Smooth muscle cell of the brain vasculature (primary cell): ENCODE data around the gene UTS2R.

Experiments used
- DNase-seq: peaks from one replicate; pipeline ENCODE4 v3.0.0-alpha.2; 2012; ENCODE audit warnings: low read depth, low spot score

UTS2R gene

GRCh38 chr17:82371333-82372248 lies at the start of gene UTS2R:
Gene UTS2R (plus strand): TSS chr17:82371765. CDS start chr17:82374325, 2,560 bp downstream.
- no peak for DNase-seq

DNA sequence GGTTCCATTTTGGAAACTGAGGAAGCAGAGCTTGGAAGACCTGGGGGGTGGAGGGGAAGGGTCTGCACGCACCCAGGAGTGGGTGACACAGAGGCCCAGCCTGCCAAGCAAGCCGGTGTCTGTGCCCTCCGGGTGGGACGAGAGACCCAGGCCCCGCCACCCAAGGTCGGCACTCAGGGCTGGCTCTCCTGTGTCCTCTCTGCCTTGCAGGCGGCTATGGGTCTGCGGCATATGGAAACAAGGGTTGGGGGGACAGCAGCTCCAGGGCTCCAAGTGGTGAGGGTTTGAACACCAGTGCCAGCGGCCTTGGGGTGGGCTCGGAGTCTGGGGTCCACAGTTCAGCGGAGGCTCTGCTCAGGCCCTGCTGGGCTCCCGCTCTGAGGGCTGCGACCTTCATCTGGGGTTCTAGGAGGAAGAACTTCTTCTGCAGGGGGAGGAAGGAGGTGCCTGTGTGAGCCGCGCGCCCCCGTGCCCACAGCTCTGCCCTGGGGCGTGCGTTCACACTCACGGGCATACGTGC lies 49.6 kb upstream of the UTS2R start:
- DNase-seq, result no peak

- no peak for DNase-seq
Measured at GRCh38 chr17:82322526-82323453, 48.8 kb upstream of the UTS2R start.

DNA sequence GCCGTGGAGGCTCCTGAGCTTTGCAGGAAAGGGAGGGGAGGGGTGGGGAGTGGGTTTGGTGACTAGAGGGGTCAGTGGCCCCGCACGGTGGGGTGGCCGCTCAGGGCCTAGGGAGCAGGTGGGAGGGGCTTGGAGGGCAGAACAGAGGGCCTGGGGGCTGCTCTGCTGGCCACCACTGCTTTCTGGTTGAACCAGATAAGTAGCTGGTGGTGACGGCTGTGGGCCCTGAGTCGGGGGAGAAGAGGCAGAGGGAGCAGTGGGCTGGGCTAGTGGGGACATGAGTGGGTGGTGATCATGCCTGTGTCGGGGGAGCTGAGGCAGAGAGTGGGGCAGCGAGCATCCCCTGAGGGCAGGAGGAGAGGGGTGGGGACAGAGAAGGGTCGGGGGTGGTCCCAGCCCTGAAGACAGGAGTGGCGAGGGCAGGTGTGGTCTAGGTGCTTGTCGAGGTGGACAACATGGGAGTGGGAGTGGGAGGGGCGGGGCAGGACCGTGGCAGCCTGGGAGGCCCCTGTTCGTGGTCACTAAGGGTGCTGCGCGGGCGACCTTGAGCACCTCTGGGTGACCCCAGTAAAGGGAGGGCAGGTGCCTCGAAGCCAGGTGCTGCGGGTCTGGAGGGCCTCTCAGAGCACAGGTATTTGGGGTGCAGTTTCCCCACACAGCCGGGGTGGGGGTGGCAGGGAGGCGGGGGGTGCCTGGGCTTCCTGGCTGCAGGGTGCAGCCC lies 47.9 kb upstream of the UTS2R start:
- DNase-seq, result no peak

DNA sequence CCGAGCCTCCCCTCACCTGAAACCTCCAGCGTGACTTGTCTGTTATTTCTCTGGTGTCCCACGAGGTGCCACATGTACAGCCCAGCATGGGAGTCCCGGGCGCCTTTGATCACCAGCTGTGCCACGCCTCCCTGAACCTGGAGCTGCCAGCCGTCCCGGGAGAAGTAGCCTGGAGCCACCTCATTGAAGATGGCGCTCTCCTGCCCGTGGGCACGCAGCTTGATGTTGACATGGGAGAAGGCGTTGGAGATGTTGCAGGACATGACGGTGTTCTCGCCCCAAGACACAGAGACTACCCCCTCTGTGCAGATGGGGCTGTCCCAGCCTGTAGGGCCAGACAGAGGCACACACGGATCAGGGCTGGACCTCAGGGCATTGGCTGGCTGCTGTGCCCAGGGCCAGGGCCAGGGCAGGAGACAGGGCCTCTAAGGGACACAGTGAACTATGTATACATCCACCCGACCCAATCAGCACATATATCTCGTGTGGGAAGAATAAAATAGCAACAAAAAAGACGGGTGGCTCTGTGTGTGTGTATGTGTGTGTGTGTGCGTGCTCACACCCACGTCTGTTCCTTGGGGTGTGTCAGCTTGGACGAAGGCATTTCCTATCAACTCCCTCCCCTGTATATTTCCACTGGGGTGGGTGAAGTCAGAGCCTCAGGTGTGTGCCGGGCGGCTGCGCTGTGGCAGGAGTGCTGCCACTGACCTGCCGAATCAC lies 46.8 kb upstream of the UTS2R start:
- DNase-seq, result no peak

- DNase-seq, result no peak
Measured at GRCh38 chr17:82325286-82326180, 46.0 kb upstream of the UTS2R start.

DNA sequence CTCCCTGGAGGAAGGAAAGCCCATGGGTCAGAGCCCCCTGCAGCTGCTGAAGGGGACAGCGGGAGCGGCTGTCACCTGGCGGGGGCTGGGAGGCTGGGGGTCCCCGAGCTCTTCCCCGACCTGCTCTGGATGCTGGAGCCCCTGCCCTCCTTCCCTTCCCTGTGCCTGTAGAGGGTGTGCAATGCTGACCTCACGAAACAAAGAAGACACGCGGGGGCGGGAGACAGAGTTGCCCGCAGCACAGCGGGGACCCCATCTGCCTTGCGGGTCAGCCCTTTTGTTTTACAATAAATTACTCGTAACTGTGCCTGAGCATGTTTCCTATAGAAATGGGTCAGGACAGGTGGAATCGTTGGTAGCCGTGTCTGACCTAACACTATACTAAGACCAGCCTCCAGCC lies 44.3 kb upstream of the UTS2R start:
- DNase-seq, result no peak

DNA sequence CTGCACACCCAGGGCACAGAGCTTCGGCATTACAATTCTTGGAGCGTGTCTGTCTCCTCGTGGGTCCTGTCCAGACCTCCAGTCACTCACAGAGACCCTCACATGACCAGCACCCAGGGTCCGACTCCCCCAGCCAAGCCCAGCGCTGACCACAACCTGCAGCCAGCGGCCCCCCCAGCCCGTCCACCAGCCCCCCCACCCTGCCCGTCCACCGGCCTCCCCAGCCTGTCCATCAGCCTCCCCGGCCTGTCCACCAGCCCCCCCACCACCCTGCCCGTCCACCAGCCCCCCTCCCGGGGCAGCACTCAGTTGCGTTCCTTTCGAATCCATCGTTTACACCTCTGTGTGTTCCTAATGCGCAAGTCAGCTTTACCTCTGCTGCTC lies 43.8 kb upstream of the UTS2R start:
- DNase-seq, result no peak

GRCh38 chr17:82328141-82328993 lies 43.2 kb upstream of the UTS2R start:
- no peak for DNase-seq

GRCh38 chr17:82328994-82329507 lies 42.5 kb upstream of the UTS2R start:
- DNase-seq, result no peak

- no peak for DNase-seq
Measured at GRCh38 chr17:82329683-82330321, 41.8 kb upstream of the UTS2R start.

DNA sequence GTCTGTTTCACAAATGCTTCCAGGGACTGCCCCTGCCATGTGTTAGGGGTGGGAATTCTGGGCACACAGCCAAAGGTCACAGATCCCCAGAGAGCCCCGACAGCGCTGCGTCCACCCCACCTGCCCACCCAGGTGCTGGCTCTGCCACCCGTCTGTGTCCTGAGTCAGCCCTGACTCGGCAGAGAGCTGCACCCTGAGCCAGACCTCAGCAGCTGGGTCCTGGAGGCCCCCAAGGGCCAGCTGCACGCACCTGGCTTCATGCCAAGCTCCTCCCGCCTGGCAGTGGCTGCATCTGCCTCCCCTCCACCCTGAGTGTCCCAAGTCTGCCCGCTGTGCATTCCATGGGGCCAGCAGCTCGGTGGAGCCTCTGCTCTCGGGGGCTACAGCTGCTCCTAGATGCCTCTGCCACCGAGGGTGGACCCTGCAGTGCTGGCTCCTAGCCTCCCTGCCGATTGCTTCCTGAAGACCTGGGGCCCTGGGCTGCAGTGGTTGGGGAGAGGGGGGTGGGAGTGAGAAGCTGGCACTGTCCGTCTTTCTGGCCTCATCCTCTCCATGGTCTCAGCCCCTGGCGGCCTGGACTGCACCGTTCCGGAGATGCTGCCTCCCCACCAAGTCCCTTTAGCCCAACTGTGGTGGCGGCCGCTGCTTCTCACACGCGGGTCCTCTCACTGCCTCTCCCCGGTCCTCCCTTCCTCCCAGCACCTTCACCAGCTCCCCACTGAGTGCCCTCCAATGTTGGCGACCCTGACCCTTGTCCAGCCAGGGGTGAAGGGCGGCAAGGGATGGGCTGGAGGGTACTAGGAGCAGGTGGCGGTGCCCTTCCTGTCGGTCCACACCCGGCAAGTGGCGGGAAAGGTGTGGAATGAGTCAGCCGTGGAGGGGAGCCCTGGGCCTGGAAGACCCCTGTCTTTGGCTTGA lies 41.0 kb upstream of the UTS2R start:
- no peak for DNase-seq

- DNase-seq, result no peak
Measured at GRCh38 chr17:82331345-82331939, 40.1 kb upstream of the UTS2R start.

DNA sequence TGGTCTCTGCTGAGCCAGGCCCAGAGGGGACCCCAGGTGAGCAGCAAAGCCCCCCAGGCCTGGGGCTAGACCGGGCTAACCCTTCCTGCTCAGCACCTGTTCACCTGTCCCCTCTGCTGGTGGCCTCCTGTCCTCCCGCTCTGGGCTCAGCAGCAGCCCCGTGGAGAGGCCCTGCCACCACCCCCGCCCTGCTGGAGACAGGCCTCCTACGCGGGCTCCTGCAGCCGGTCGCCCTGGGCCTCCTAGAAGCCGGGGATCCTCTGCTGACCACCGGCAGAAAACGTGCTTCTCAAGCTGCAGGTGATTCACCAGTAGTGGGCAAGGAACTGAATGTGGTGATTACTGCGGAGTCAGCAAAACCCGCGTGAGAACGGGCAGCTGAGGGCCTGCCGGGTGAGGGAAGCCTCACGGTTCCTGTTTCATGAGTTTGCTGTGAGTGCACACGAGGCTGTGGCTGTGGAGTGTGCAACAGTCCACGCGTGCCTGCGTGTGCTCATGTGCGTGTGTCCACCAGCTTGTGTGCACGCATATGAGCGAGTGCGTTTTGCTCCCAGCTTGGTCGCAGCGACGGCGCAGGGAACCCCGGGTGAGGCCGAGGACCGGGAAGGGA lies 38.8 kb upstream of the UTS2R start:
- no peak for DNase-seq

DNA sequence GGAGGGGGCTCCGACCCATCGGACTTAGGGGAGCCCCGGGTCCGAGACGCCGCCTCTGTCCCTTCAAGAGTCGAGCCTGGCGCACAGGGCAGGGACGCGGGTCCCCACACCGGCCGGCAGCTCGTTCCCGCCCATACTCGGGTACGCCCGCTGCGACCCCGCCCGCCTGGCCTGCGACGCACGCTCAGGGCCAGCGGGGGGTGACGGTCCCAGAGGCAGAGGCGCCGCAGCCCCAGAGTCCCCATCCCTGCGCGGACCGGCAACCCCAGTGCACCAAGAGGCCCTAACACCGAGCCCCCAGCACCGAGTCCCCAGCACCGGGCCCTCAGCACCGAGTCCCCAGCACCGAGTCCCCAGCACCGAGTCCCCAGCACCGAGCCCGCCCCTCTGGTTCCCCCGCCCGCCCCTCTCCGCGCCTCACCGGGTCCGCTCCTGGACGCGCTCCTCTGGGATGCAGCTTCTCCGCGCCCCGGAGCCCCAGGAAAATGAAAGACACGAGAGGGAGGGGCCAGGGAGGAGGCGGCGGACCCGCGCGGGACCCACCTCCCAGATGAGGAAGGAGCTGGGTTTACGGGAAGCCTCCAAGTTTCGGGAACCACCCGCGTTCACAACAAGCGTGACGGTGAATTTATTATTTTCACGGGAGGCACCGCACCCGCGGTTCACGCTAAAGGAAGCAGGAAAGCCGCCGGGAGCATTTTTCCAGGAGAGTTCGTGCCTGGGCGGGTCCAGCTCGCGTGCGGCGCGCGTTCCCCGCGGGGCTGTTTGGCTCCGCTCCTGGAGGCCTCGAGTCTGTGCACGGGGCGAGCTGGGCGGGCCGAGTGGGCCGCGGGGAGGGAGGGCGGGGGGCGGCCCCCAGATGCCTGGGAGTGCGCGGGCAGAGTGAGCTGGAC lies 38.0 kb upstream of the UTS2R start, which contains the start of gene SECTM1:
Gene SECTM1 (minus strand): TSS at position 488 of the 893 bp plus-strand sequence. CDS start 6,526 bp downstream, outside the sequence.
- no peak for DNase-seq
